ENCODE results near the gene ATP13A1. TPM values are rescaled to one million over a fixed set of nuclear protein-coding genes. Genes with fewer than 3 reads are reported as not detected.
A peak's percentile ranks its signal among the peaks of the same experiment; 100 is the strongest.

ATP13A1 gene
- 41.0 and 58.3 TPM in 2 replicates for total RNA-seq (2014; rRNA removed; shearing (Covaris generic))
- total RNA-seq (2022), result 122 and 128 TPM in 2 replicates
- Bru-seq, nascent RNA, result percentile 71 among the genes with signal in this experiment
- BruChase-seq, experiment 1, labeled RNA remaining after a 6-hour chase, result percentile 86 among the genes with signal in this experiment
- percentile 83 among the genes with signal in this experiment for BruChase-seq, experiment 2, labeled RNA remaining after a 2-hour chase
- long read RNA-seq, transcript ATP13A1-202 (26 exons, 3,861 nt), result major isoform, 96 of 294 reads
- long read RNA-seq, partial matches to known transcripts, result 45 of 294 reads
- long read RNA-seq, other reads (novel, unspliced or antisense), result 151 of 294 reads

- DNase-seq (ENCODE audit: low spot score), result peak; percentile 98
- H3K4me1 ChIP-seq (ENCODE audit: insufficient read depth, low read length, poor library complexity, severe bottlenecking), result peaks cover 55% of the 10 kb centered on the region
- H3K27ac ChIP-seq (ENCODE audit: low read depth, low read length, poor library complexity, severe bottlenecking), result peak within 1 kb of the TSS; percentile 88
- H2AFZ ChIP-seq (ENCODE audit: low read length), result peak within 1 kb of the TSS; percentile 59
- peak within 1 kb of the TSS; percentile 82 for H3K4me2 ChIP-seq (ENCODE audit: low read length)
- peaks cover 25% of the 10 kb centered on the region for H3K36me3 ChIP-seq (ENCODE audit: insufficient read depth, low read length)
- H3K9me3 ChIP-seq (ENCODE audit: low read length), result no peaks in the 10 kb centered on the region
- CTCF ChIA-PET (ENCODE audit: unreplicated experiment), result interaction anchor here (0.6 kb wide), 1 partner anchor 1842 kb away, joined by 5 read pairs; the partner anchor contains the start of gene ZNF429
- no peaks in the 10 kb centered on the region for H3K9me2 ChIP-seq (ENCODE audit: insufficient read depth, low read length)
- no TSS peak for BruUV-seq (replicated peaks)
- peaks cover 15% of the 10 kb centered on the region; the same call in 1 of the 2 replicates for H4K20me1 ChIP-seq (ENCODE audit: insufficient read depth, low read length)
- peak within 1 kb of the TSS; percentile 88 for H3K4me3 ChIP-seq (ENCODE audit: low read depth, low read length, poor library complexity, severe bottlenecking)
- peaks cover 34% of the 10 kb centered on the region for H3K79me2 ChIP-seq (ENCODE audit: insufficient read depth, low read depth, low read length)
- POLR2A ChIA-PET, result interaction anchor here (0.5 to 1.2 kb wide), 3 partner anchors 65 to 294 kb away, joined by 3 to 5 read pairs (median 4); partner anchors contain the start of gene ZNF253
- TF ChIP-seq CTCF (conservative IDR thresholded peaks at IDR 0.05; ENCODE audit: low read length), result peak; percentile 49
- no peak for TF ChIP-seq EZH2phosphoT487 (IDR thresholded peaks at IDR 0.05; ENCODE audit: borderline replicate concordance, low read depth, low read length)
- intact Hi-C loops (cut with micrococcal nuclease; ENCODE audit: unreplicated experiment), result loop anchor here (1.0 to 10.0 kb wide), 4 partner anchors 113 to 499 kb away; partner anchors contain the start of gene GATAD2A
Observed at GRCh38 chr19:19663256-19664120, at the start of gene ATP13A1. ATP13A1 (minus strand) TSS chr19:19663676; CDS start chr19:19663666, 10 bp downstream.

- BruUV-seq (replicated peaks), result no TSS peak
Observed at GRCh38 chr19:19711934-19712828, 48.7 kb upstream of the ATP13A1 start.

More at GRCh38 chr19:19711934-19712828, 48.7 kb upstream of the ATP13A1 start:
- Histone ChIP-seq H3K4me2 (ENCODE audit: low read length) (no peak overlapping the region), H3K27ac (ENCODE audit: low read depth, low read length, poor library complexity, severe bottlenecking) (no peak overlapping the region), H3K36me3 (ENCODE audit: insufficient read depth, low read length) (peaks cover 90% of the 10 kb centered on the region), H3K9me2 (ENCODE audit: insufficient read depth, low read length) (no peaks in the 10 kb centered on the region), H3K9me3 (ENCODE audit: low read length) (peaks cover 79% of the 10 kb centered on the region), H3K4me1 (ENCODE audit: insufficient read depth, low read length, poor library complexity, severe bottlenecking) (no peaks in the 10 kb centered on the region), H3K79me2 (ENCODE audit: insufficient read depth, low read depth, low read length) (peaks cover 9% of the 10 kb centered on the region; the same call in 1 of the 2 replicates), H2AFZ (ENCODE audit: low read length) (no peak overlapping the region), H4K20me1 (ENCODE audit: insufficient read depth, low read length) (no peaks in the 10 kb centered on the region), H3K4me3 (ENCODE audit: low read depth, low read length, poor library complexity, severe bottlenecking) (no peak overlapping the region)
- CTCF ChIA-PET (ENCODE audit: unreplicated experiment), result no interaction called here
- no peak for DNase-seq (ENCODE audit: low spot score)
- no peak for TF ChIP-seq CTCF (conservative IDR thresholded peaks at IDR 0.05; ENCODE audit: low read length)
- TF ChIP-seq EZH2phosphoT487 (IDR thresholded peaks at IDR 0.05; ENCODE audit: borderline replicate concordance, low read depth, low read length), result no peak
- POLR2A ChIA-PET, result no interaction called here
- intact Hi-C loops (cut with micrococcal nuclease; ENCODE audit: unreplicated experiment), result no loop called here
